GM06990 (cell line): Measurements from ENCODE around the gene FAM110A.
"Not testable (repeated sequence)": the region's sequence is repeated elsewhere in the genome, so short reads cannot be mapped to it uniquely, and the experiment has no call there.

Source experiments
- DNase-seq: peaks from one replicate; pipeline ENCODE4 v3.0.0-alpha.2; 2011; ENCODE audit not compliant: insufficient read length; ENCODE audit errors: extremely low read depth
- H3K27me3 ChIP-seq: replicated peaks from 2 replicates; pipeline ENCODE4 v1.6.0; 2011; ENCODE audit warnings: low read length; ENCODE audit not compliant: control insufficient read depth, insufficient read depth
- H3K36me3 ChIP-seq: 2 replicates; pipeline ENCODE4 v1.5.1; 2011; ENCODE audit warnings: low read length; ENCODE audit not compliant: control insufficient read depth, insufficient read depth
- H3K4me3 ChIP-seq: replicated peaks from 2 replicates; pipeline ENCODE4 v1.5.1; 2011; ENCODE audit warnings: low read depth, mild to moderate bottlenecking, control low read depth, low read length
- CTCF ChIP-seq: IDR thresholded peaks from 2 replicates; pipeline ENCODE4 v1.5.1; 2011; ENCODE audit warnings: low read length, control low read depth, mild to moderate bottlenecking, inconsistent platforms; ENCODE audit not compliant: insufficient read depth, poor library complexity, severe bottlenecking

FAM110A gene

GRCh38 chr20:826695-827323 lies 6.7 kb upstream of the FAM110A start:
- no peaks in the 10 kb centered on the region for H3K27me3 ChIP-seq
- DNase-seq, result no peak
- H3K4me3 ChIP-seq, result no peak overlapping the region
- no peak for TF ChIP-seq CTCF
- H3K36me3 ChIP-seq, result no peaks in the 10 kb centered on the region

DNA sequence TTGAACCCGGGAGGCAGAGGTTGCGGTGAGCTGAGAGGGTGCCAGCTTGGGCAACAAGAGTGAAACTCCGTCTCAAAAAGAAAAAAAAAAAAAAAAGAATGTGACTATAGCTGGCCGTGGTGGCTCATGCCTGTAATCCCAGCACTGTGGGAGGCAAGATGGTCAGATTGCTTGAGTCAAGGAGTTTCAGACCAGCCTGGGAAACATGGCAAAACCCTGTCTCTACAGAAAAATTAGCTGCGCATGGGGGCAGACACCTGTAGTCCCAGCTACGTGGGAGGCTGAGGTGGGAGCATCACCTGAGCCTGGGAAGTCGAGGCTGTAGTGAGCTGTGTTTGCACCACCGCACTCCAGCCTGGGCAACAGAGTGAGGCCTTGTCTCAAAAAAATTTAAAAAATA lies 5.5 kb upstream of the FAM110A start:
- H3K4me3 ChIP-seq, H3K27me3 ChIP-seq, H3K36me3 ChIP-seq, DNase-seq: not testable (repeated sequence)

- Histone ChIP-seq H3K36me3 (no peaks in the 10 kb centered on the region), H3K27me3 (no peaks in the 10 kb centered on the region), H3K4me3 (no peak overlapping the region)
- no peak for TF ChIP-seq CTCF
- DNase-seq, result no peak
These were observed 4.5 kb upstream of the FAM110A start for GRCh38 chr20:828987-829386.

DNA sequence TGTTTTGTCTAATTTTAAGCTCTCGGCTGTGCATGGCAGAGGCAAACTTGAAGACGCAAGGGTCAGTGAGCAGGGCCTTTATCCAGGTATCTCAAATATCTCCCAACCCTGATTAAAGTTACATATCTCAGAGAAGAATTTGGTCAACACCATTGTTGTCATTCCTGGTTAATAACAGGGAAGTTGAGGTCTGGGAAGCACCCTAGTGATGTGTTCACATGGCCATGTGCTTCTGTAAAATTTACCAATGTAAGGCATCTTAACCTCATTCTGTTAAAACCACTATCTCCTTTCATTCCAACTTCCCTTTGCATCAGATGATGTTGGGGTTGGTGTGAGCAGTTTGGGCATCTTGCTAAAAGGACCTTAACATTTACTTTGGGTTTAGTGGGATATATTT lies 4.0 kb upstream of the FAM110A start:
- TF ChIP-seq CTCF, result no peak
- no peaks in the 10 kb centered on the region for H3K36me3 ChIP-seq
- H3K27me3 ChIP-seq, result no peaks in the 10 kb centered on the region
- H3K4me3 ChIP-seq, result no peak overlapping the region
- no peak for DNase-seq

DNA sequence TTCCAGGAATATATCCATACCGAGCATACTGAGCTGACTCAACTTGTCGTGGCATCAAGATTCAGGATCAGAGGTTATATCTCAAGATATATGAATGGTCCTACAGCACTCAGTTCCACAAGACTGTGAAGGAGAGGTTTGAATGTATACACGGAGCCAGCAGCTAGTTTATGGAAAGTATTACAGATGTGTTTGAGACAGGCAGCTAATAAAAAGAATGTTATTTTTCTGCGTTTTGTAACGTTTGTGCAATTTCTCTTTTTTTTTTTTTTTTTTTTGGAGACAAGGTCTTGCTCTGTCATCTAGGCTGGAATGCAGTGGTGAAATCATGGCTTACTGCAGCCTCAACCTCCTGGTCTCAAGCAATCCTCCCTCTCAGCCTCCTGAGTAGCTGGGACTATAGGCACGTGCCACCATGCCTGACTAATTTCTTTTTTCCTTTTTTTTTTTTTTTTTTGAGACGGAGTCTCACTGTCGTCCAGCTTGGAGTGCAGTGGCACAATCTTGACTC lies 3.4 kb upstream of the FAM110A start:
- Histone ChIP-seq H3K36me3 (no peaks in the 10 kb centered on the region), H3K27me3 (no peaks in the 10 kb centered on the region), H3K4me3 (no peak overlapping the region)
- no peak for TF ChIP-seq CTCF
- no peak for DNase-seq

GRCh38 chr20:831251-831650 lies 2.3 kb upstream of the FAM110A start:
- no peak for DNase-seq
- Histone ChIP-seq H3K4me3 (no peak overlapping the region), H3K36me3 (no peaks in the 10 kb centered on the region), H3K27me3 (no peaks in the 10 kb centered on the region)
- TF ChIP-seq CTCF, result no peak
